ENCODE measurements around the gene EDEM1.

Gene EDEM1

DNA sequence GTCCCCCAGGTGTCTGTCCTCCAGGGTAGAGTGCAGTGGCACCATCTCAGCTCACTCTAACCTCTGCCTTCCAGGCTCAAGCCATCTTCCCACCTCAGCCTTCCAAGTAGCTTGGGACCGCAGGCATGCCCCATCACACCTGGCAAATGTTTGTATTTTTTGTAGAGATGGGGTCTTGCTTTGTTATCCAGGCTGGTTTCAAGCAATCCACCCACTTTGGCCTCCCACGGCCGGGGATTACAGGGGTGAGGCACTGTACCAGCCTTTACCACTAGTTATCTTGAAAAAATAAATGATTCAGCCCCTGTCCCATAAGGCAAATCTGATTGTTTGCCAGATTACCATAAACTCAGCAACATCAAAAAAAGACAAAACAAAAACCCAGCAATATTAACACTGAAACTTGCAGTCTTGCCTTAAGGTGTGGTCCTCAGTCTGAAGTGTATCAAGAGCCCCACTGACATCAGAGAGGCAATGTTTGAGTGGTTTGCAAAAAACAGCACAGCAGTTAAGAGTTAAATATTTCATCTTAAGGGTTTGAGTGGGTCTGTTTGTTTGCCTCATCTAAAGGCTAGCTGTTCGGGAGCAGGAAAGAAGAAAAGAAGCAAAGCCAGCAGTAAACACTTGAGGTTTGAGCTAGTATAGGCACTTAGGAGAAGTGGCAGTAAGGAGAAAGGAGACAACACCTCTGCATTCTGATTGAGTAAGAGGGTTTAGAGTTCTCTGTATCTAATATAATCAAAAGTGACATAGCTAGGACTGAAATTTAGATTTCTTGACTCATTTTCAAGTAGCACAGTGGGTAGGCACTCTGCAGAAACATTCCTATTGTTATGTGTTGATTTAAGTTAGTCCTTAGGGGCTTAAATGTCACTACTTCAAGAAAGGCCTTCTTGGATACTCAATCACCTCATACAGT is 26.3 kb upstream of the EDEM1 start:
- DNase-seq (ENCODE audit: low spot score) = no peak
- no peak for TF ChIP-seq CTCF (IDR thresholded peaks at IDR 0.05; ENCODE audit: extremely low read depth, missing control alignments)

DNA sequence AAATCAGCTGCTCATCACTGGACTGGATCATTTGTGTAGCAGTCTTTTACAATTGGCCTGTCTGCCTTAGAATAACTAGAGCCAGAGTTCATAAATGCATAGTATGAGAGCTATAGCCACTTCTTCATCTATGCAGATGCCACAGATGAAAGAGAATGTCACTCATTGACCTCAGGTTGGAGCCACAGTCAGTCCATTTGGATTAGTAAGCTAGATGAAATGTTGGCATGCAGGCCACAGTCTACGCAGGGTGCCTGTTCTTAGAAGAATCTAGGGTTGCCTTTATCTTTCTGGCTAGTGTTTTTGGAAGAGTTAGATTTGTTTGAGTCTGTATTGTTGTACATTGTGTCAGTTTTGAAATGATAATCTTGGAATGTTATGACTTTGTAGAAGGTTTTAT is 25.4 kb upstream of the EDEM1 start:
- TF ChIP-seq CTCF (IDR thresholded peaks at IDR 0.05; ENCODE audit: extremely low read depth, missing control alignments) = no peak
- no peak for DNase-seq (ENCODE audit: low spot score)

GRCh38 chr3:5165698-5166097 is 21.8 kb upstream of the EDEM1 start:
- TF ChIP-seq CTCF (IDR thresholded peaks at IDR 0.05; ENCODE audit: extremely low read depth, missing control alignments) = no peak
- DNase-seq (ENCODE audit: low spot score) = no peak

- DNase-seq (ENCODE audit: low spot score) = no peak
- TF ChIP-seq CTCF (IDR thresholded peaks at IDR 0.05; ENCODE audit: extremely low read depth, missing control alignments) = no peak
Measured at GRCh38 chr3:5166846-5167245, 20.7 kb upstream of the EDEM1 start.

DNA sequence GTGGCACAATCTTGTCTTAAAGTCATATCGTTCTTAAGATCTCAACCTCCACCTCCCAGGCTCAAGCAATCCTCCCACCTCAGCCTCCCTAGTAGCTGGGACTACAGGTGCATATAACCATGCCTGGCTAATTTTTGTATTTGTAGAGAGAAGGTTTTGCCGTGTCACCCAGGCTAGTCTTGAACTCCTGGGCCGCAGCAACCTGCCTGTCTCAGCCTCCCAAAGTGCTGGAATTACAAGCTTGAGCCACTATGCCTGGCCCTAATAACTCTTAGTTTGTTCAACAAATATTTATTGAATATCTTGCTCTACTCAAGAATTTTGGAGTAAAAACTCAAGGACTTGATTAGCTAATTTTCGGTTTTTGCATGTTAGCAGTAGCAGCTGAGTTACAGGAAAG is 19.4 kb upstream of the EDEM1 start:
- no peak for DNase-seq (ENCODE audit: low spot score)
- no peak for TF ChIP-seq CTCF (IDR thresholded peaks at IDR 0.05; ENCODE audit: extremely low read depth, missing control alignments)

GRCh38 chr3:5169807-5170206 is 17.7 kb upstream of the EDEM1 start:
- TF ChIP-seq CTCF (IDR thresholded peaks at IDR 0.05; ENCODE audit: extremely low read depth, missing control alignments) = no peak
- DNase-seq (ENCODE audit: low spot score) = no peak

DNA sequence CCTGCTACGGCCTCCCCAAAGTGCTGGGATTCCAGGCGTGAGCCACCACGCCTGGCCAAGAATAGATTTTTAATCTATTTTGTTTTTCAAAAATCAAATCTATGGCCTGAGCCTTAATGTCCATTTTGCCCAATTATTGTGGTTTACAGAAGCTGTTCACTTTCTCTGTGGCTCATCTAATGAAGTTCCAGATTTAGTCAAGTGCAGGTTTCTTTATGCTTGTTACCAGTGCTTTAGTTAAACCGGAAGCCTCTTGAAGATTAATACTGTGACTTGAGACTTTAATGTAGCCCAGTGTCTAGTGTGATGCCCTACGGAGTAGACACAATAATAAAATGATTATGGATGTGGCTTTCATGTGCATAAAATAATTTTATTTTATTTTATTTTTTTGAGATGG is 16.5 kb upstream of the EDEM1 start:
- no peak for TF ChIP-seq CTCF (IDR thresholded peaks at IDR 0.05; ENCODE audit: extremely low read depth, missing control alignments)
- no peak for DNase-seq (ENCODE audit: low spot score)

Data from GM20000 (cell line).